HG02840 (cell line): Measurements from ENCODE around the gene ATRNL1.
"Not testable (repeated sequence)": the region's sequence is repeated elsewhere in the genome, so short reads cannot be mapped to it uniquely, and the experiment has no call there.

Experiments used
- ATAC-seq: cut with Tn5 transposase; IDR thresholded peaks from one replicate; pipeline ENCODE4 v1.9.1; 2021; ENCODE audit warnings: mild to moderate bottlenecking, moderate library complexity, moderate number of reproducible peaks; ENCODE audit not compliant: unreplicated experiment, low FRiP score

Gene ATRNL1

GRCh38 chr10:115405838-115406237 is 312.7 kb downstream of the ATRNL1 start:
- ATAC-seq = not testable (repeated sequence)

- ATAC-seq = no peak
These were observed 316.2 kb downstream of the ATRNL1 start for GRCh38 chr10:115409347-115409746.

- ATAC-seq = peak; percentile 79
These were observed 324.6 kb downstream of the ATRNL1 start for GRCh38 chr10:115417585-115418265.

GRCh38 chr10:115422624-115423023 is 329.5 kb downstream of the ATRNL1 start:
- no peak for ATAC-seq

- ATAC-seq = no peak
These were observed 334.4 kb downstream of the ATRNL1 start for GRCh38 chr10:115427611-115428010.

GRCh38 chr10:115432188-115432819 is 339.1 kb downstream of the ATRNL1 start:
- ATAC-seq = no peak

- no peak for ATAC-seq
These were observed 343.8 kb downstream of the ATRNL1 start for GRCh38 chr10:115436999-115437398.

- no peak for ATAC-seq
These were observed 348.9 kb downstream of the ATRNL1 start for GRCh38 chr10:115441907-115442545.

GRCh38 chr10:115456812-115457211 is 363.6 kb downstream of the ATRNL1 start:
- ATAC-seq = no peak

GRCh38 chr10:115483294-115483693 is 390.1 kb downstream of the ATRNL1 start:
- no peak for ATAC-seq

GRCh38 chr10:115491526-115492140 is 398.5 kb downstream of the ATRNL1 start:
- no peak for ATAC-seq

- no peak for ATAC-seq
These were observed 410.4 kb downstream of the ATRNL1 start for GRCh38 chr10:115503546-115503945.

- ATAC-seq = no peak
These were observed 421.7 kb downstream of the ATRNL1 start for GRCh38 chr10:115514895-115515294.

GRCh38 chr10:115525141-115525540 is 432.0 kb downstream of the ATRNL1 start:
- ATAC-seq = no peak

GRCh38 chr10:115527682-115528081 is 434.5 kb downstream of the ATRNL1 start:
- ATAC-seq = not testable (repeated sequence)

GRCh38 chr10:115536401-115536800 is 443.2 kb downstream of the ATRNL1 start:
- ATAC-seq = not testable (repeated sequence)

- no peak for ATAC-seq
These were observed 446.1 kb downstream of the ATRNL1 start for GRCh38 chr10:115539142-115539762.

GRCh38 chr10:115555887-115556402 is 462.8 kb downstream of the ATRNL1 start:
- ATAC-seq = no peak

- ATAC-seq = no peak
These were observed 465.1 kb downstream of the ATRNL1 start for GRCh38 chr10:115558252-115558651.

- no peak for ATAC-seq
These were observed 473.7 kb downstream of the ATRNL1 start for GRCh38 chr10:115566867-115567266.
